ENCODE measurements around the gene AK8. TPM values are rescaled to one million over a fixed set of nuclear protein-coding genes. Genes with fewer than 3 reads are reported as not detected.

The AK8 gene
- total RNA-seq, 1 experiment from 2014 or later = not detected

- BruUV-seq (replicated peaks) = no TSS peak
- no peak for DNase-seq (ENCODE audit: low spot score)
- H3K27me3 ChIP-seq (replicated peaks; ENCODE audit: insufficient read depth, low read depth, low read length, poor library complexity) = peaks cover 21% of the 10 kb centered on the region
- H3K27ac ChIP-seq (ENCODE audit: low read depth, low read length, poor library complexity, severe bottlenecking) = no peak overlapping the region
- no peak for TF ChIP-seq CTCF (conservative IDR thresholded peaks at IDR 0.05; ENCODE audit: low read depth, low read length)
- no peak for TF ChIP-seq EZH2 (IDR thresholded peaks at IDR 0.05; ENCODE audit: borderline replicate concordance, low read depth, low read length, poor library complexity, severe bottlenecking)
- no peaks in the 10 kb centered on the region for H3K9me3 ChIP-seq (ENCODE audit: low read depth, low read length, poor library complexity, severe bottlenecking)
- H3K4me1 ChIP-seq (ENCODE audit: insufficient read depth, low read length, poor library complexity, severe bottlenecking) = no peaks in the 10 kb centered on the region
- intact Hi-C loops (cut with micrococcal nuclease; ENCODE audit: unreplicated experiment) = no loop called here
- no peaks in the 10 kb centered on the region for H3K36me3 ChIP-seq (ENCODE audit: insufficient read depth, low read length, poor library complexity, severe bottlenecking)
- H3K4me3 ChIP-seq (ENCODE audit: low read depth, low read length, poor library complexity, severe bottlenecking) = no peak overlapping the region
- ChIA-PET CTCF (no interaction called here), POLR2A (ENCODE audit: low non-redundant PET) (no interaction called here)
Observed at GRCh38 chr9:132832171-132832881, 45.8 kb downstream of the AK8 start.

- H3K4me1 ChIP-seq (ENCODE audit: insufficient read depth, low read length, poor library complexity, severe bottlenecking) = no peaks in the 10 kb centered on the region
- no peaks in the 10 kb centered on the region for H3K9me3 ChIP-seq (ENCODE audit: low read depth, low read length, poor library complexity, severe bottlenecking)
- no peaks in the 10 kb centered on the region for H3K36me3 ChIP-seq (ENCODE audit: insufficient read depth, low read length, poor library complexity, severe bottlenecking)
- TF ChIP-seq EZH2 (IDR thresholded peaks at IDR 0.05; ENCODE audit: borderline replicate concordance, low read depth, low read length, poor library complexity, severe bottlenecking) (no peak), CTCF (conservative IDR thresholded peaks at IDR 0.05; ENCODE audit: low read depth, low read length) (no peak)
- peaks cover 44% of the 10 kb centered on the region for H3K27me3 ChIP-seq (replicated peaks; ENCODE audit: insufficient read depth, low read depth, low read length, poor library complexity)
- H3K27ac ChIP-seq (ENCODE audit: low read depth, low read length, poor library complexity, severe bottlenecking) = no peak overlapping the region
- POLR2A ChIA-PET (ENCODE audit: low non-redundant PET) = interaction anchor here (0.6 kb wide), 1 partner anchor 87 kb away, joined by 3 read pairs; no protein-coding TSS in a partner anchor
- H3K4me3 ChIP-seq (ENCODE audit: low read depth, low read length, poor library complexity, severe bottlenecking) = no peak overlapping the region
- BruUV-seq (replicated peaks) = no TSS peak
- no peak for DNase-seq (ENCODE audit: low spot score)
- intact Hi-C loops (cut with micrococcal nuclease; ENCODE audit: unreplicated experiment) = no loop called here
- CTCF ChIA-PET = no interaction called here
Observed at GRCh38 chr9:132828201-132828770, 49.8 kb downstream of the AK8 start.

GRCh38 chr9:132827366-132827765 is 50.7 kb downstream of the AK8 start:
- no TSS peak for BruUV-seq (replicated peaks)
- POLR2A ChIA-PET (ENCODE audit: low non-redundant PET) = no interaction called here

More at GRCh38 chr9:132827366-132827765, 50.7 kb downstream of the AK8 start:
- intact Hi-C loops (cut with micrococcal nuclease; ENCODE audit: unreplicated experiment) = no loop called here
- no peaks in the 10 kb centered on the region for H3K36me3 ChIP-seq (ENCODE audit: insufficient read depth, low read length, poor library complexity, severe bottlenecking)
- CTCF ChIA-PET = no interaction called here
- no peaks in the 10 kb centered on the region for H3K4me1 ChIP-seq (ENCODE audit: insufficient read depth, low read length, poor library complexity, severe bottlenecking)
- H3K9me3 ChIP-seq (ENCODE audit: low read depth, low read length, poor library complexity, severe bottlenecking) = no peaks in the 10 kb centered on the region
- no peak overlapping the region for H3K4me3 ChIP-seq (ENCODE audit: low read depth, low read length, poor library complexity, severe bottlenecking)
- no peak overlapping the region for H3K27ac ChIP-seq (ENCODE audit: low read depth, low read length, poor library complexity, severe bottlenecking)
- TF ChIP-seq EZH2 (IDR thresholded peaks at IDR 0.05; ENCODE audit: borderline replicate concordance, low read depth, low read length, poor library complexity, severe bottlenecking) = no peak
- no peak for TF ChIP-seq CTCF (conservative IDR thresholded peaks at IDR 0.05; ENCODE audit: low read depth, low read length)
- DNase-seq (ENCODE audit: low spot score) = no peak
- H3K27me3 ChIP-seq (replicated peaks; ENCODE audit: insufficient read depth, low read depth, low read length, poor library complexity) = peaks cover 44% of the 10 kb centered on the region
